ENCODE results near the gene LRIG2.
A peak's percentile ranks its signal among the peaks of the same experiment; 100 is the strongest.
"Not testable (repeated sequence)": the region's sequence is repeated elsewhere in the genome, so short reads cannot be mapped to it uniquely, and the experiment has no call there.

LRIG2 gene

GRCh38 chr1:113072757-113073478, at the start of gene LRIG2:
Gene LRIG2 (plus strand): TSS chr1:113073198. CDS start chr1:113073407, 209 bp downstream.
- DNase-seq = peak; percentile 93

- DNase-seq = not testable (repeated sequence)
Observed at GRCh38 chr1:113023316-113023715, 49.7 kb upstream of the LRIG2 start.

GRCh38 chr1:113027007-113027406, 46.0 kb upstream of the LRIG2 start:
- no peak for DNase-seq

- no peak for DNase-seq
Observed at GRCh38 chr1:113027449-113027848, 45.5 kb upstream of the LRIG2 start.

- DNase-seq = no peak
Observed at GRCh38 chr1:113029822-113030221, 43.2 kb upstream of the LRIG2 start.

GRCh38 chr1:113031171-113031933, 41.6 kb upstream of the LRIG2 start:
- DNase-seq = no peak

GRCh38 chr1:113035086-113035485, 37.9 kb upstream of the LRIG2 start:
- DNase-seq = no peak

GRCh38 chr1:113036639-113037321, 36.2 kb upstream of the LRIG2 start:
- no peak for DNase-seq

- DNase-seq = no peak
Observed at GRCh38 chr1:113040041-113040440, 33.0 kb upstream of the LRIG2 start.

GRCh38 chr1:113040718-113041412, 32.1 kb upstream of the LRIG2 start:
- DNase-seq = no peak

GRCh38 chr1:113041569-113042284, 31.3 kb upstream of the LRIG2 start:
- no peak for DNase-seq

GRCh38 chr1:113042285-113043143, 30.5 kb upstream of the LRIG2 start:
- no peak for DNase-seq

GRCh38 chr1:113043144-113043488, 29.9 kb upstream of the LRIG2 start:
- DNase-seq = not testable (repeated sequence)

GRCh38 chr1:113046569-113046968, 26.4 kb upstream of the LRIG2 start:
- DNase-seq = no peak

- no peak for DNase-seq
Observed at GRCh38 chr1:113048064-113048463, 24.9 kb upstream of the LRIG2 start.

GRCh38 chr1:113053344-113054126, 19.5 kb upstream of the LRIG2 start:
- no peak for DNase-seq

- no peak for DNase-seq
Observed at GRCh38 chr1:113055570-113055969, 17.4 kb upstream of the LRIG2 start.

- DNase-seq = no peak
Observed at GRCh38 chr1:113057006-113057405, 16.0 kb upstream of the LRIG2 start.

- DNase-seq = no peak
Observed at GRCh38 chr1:113058941-113059706, 13.9 kb upstream of the LRIG2 start.

- not testable (repeated sequence) for DNase-seq
Observed at GRCh38 chr1:113063456-113063855, 9.5 kb upstream of the LRIG2 start.
